Fibroblast of pulmonary artery (primary cell): ENCODE data around the gene SLC6A3.

Source experiments
- DNase-seq: peaks from one replicate; pipeline ENCODE4 v3.0.0-alpha.2; 2010; ENCODE audit warnings: low read depth
- H3K4me3 ChIP-seq: replicated peaks from 2 replicates; pipeline ENCODE4 v1.5.1; 2011; ENCODE audit warnings: low read depth, mild to moderate bottlenecking, control low read depth, low read length, moderate library complexity
- TF ChIP-seq, protein P1 (sequence below): IDR thresholded peaks from 2 replicates; pipeline ENCODE4 v1.5.1; 2011; ENCODE audit warnings: mild to moderate bottlenecking, control low read depth, low read length, inconsistent platforms; ENCODE audit errors: missing control alignments

Gene SLC6A3

DNA sequence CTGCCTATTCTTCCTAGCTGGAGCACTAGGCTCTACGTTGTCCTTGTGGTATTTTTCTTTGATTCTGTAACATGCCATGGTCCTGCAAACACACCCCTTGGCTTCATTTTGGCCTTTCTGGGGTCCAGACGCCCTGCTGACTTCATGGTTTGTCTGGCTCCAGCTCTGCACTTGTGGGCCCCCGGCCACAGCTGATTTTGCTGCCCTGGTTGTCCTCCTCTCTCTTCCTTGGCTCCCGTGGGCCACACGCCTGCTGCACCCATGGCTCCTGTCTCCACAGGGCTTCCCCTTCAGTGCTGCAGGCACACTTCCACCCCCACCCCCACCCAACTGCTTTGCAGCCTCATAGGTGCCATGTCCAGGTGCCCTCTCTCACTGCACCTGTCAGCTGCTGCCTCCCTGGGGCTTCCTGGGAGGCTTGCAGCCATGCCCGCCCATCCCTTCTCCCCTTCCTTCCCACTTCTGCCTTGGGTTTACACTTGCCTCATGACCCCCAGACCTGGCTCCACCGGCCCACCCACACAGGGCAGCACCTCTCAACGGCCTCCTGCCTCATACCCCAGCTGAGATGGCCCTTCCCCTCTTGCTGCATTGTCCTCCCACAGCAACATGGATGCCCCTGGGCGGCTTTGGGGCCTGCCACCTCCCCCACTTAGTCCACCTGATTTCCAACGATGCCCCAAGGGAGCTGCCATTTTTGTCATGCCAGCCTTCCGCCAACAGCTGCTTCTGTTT, 25.6 kb downstream of the SLC6A3 start:
- H3K4me3 ChIP-seq: no peak overlapping the region
- DNase-seq: no peak
- TF ChIP-seq, protein P1, sequence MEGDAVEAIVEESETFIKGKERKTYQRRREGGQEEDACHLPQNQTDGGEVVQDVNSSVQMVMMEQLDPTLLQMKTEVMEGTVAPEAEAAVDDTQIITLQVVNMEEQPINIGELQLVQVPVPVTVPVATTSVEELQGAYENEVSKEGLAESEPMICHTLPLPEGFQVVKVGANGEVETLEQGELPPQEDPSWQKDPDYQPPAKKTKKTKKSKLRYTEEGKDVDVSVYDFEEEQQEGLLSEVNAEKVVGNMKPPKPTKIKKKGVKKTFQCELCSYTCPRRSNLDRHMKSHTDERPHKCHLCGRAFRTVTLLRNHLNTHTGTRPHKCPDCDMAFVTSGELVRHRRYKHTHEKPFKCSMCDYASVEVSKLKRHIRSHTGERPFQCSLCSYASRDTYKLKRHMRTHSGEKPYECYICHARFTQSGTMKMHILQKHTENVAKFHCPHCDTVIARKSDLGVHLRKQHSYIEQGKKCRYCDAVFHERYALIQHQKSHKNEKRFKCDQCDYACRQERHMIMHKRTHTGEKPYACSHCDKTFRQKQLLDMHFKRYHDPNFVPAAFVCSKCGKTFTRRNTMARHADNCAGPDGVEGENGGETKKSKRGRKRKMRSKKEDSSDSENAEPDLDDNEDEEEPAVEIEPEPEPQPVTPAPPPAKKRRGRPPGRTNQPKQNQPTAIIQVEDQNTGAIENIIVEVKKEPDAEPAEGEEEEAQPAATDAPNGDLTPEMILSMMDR: no peak

DNA sequence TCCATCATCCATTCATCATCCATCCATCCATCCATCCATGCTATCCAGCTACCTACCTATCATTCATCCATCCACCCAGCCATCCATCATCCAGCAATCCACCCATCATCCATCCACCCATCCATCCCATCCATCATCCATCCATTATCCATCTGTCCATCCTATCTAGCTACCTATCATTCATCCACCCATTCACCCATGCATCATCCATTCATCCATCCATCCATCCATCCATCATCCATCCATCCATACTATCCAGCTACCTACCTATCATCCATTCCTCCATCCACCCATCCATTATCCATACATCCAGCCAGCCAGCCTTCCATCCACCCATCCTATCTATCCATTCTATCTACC, 26.3 kb downstream of the SLC6A3 start:
- DNase-seq: no peak
- H3K4me3 ChIP-seq: no peak overlapping the region
- TF ChIP-seq, protein P1: no peak

DNA sequence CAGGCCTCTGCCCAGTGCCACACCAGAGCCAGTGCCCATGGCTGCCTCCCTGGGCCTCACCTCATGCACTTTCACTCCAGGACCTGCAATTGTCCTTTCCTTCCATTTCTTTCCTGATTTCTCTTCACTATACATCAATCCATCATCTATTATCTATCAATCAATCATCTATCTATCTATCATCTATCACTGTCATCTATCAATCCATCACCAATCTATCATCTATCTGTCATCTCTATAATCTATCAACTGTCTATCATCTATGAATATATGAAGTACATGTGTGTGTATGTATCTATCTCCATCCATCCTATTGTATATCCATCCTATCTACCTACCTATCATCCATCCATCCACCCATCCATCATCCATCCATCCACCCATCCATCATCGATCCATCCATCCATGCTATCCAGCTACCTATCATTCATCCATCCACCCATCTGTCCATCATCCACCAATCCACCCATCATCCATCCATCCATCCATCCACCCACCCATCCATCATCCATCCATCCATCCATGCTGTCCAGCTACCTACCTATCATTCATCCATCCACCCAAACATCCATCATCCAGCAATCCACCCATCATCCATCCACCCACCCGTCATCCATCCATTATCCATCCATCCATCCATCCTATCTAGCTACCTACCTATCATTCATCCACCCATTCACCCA, 26.9 kb downstream of the SLC6A3 start:
- TF ChIP-seq, protein P1: no peak
- H3K4me3 ChIP-seq: no peak overlapping the region
- no peak for DNase-seq

DNA sequence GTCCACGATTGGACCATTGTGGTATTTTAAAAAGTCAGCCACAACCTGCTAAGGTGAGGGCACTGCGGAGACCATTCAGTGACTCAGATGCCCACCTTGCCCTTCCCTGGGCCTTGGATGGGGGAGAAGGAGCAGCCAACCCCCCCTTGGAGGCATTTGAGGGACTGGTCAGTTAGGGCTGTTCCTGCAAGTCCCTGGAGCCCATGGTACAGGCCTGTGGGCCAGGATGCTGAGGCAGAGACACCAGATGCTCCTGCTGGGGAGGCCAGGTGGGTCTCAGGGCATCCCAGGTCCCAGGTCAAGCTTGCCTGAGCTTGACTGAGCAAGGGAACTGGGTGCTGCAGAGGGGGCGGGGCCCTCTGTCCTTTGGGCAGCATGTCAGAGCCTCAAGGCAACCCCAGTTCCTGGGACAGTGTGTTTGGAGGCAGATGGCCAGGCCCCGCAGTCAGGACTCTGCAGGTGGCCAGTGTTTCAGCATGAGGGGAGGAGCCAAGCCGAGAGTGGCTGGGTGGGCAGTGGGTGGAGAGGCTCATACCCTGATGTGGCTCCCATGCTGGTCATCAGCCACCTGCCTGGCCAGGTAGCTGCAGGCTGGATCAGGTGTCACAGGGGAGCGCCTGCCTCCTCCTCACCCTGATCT, 27.5 kb downstream of the SLC6A3 start:
- TF ChIP-seq, protein P1: no peak
- no peak for DNase-seq

DNA sequence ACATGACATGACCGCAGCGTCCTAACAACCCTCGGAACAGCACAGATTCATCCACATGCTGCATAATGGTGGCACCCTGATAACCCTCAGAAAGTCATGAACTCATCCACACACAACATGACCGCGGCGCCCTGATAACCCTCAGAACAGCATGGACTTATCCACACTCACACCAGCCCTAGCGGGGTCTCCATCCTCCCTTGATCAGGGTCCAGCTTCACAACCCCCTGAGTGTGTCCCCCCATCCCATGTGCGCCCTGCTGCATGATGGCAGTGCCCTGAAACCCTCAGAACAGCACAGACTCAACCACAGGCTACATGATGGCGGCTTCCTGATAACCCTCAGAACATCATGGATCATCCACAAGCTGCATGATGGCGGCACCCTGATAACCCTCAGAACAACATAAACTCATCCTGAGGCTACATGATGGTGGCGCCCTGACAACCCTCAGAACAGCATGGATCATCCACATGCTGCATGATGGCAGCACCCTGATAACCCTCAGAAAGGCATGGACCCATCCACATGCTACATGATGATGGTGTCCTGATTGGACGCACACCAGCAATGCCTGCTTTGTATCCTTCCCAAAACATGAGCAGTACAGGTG, 28.3 kb downstream of the SLC6A3 start:
- TF ChIP-seq, protein P1: no peak
- no peak for DNase-seq
- no peak overlapping the region for H3K4me3 ChIP-seq

More for the DNA sequence above, 27.5 kb downstream of the SLC6A3 start:
- no peak overlapping the region for H3K4me3 ChIP-seq

DNA sequence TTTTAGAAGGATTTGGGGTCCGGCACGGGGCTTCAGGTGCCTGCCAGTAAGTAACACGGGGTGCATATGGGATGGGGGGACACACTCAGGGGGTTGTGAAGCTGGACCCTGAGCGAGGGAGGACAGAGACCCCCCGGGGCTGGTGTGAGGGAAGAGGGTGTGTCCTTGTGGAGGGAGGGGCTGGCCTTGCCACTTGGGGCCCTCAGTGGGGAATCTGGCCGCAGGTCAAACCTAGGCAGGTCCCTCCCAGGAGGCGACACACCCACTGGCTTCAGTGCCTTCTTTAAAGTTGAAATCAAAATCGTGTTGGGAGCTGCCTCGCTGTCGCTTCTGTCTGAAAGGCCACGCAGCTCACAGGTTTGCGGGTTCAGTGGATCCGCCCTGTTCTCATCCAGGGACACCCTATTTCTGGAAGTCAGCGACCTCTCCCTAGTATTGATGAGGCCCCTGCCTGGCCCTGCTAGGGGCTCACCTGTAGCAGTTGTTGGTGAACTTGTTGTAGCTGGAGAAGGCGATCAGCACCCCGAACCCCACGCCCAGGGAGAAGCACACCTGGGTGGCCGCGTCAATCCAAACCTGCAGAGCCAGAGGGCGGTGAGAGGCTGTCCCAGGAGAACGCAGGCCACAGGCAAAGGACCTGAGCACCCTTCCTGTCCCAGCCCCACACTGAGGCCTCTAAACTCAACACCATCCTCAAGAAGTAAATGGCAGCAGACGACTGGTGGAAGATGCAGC, 29.4 kb downstream of the SLC6A3 start:
- no peak overlapping the region for H3K4me3 ChIP-seq
- TF ChIP-seq, protein P1: no peak
- no peak for DNase-seq
